Esophagus muscularis mucosa (tissue), 4 donors: ENCODE measurements around the gene KRTAP9-3. TPM values are rescaled to one million over a fixed set of nuclear protein-coding genes. Genes with fewer than 3 reads are reported as not detected.

ENCODE experiments used
- DNase-seq: peaks from one replicate; pipeline ENCODE4 v3.0.0-alpha.2; 2017; ENCODE audit errors: extremely low spot score
- H3K27ac ChIP-seq, 4 donors: fragments of 200-600 bp; sonication (generic); replicated peaks in 1 of 4; 1 replicate in 3 of 4; 2 replicates in 1 of 4; pipeline ENCODE4 v1.5.1; 2016 to 2019; ENCODE audit warnings: mild to moderate bottlenecking in 1 of 4
- H3K27me3 ChIP-seq, 4 donors: fragments of 200-600 bp; sonication (generic); one replicate each; pipeline versions ENCODE4 v1.5.1 to v1.6.0; 2016 to 2019
- H3K36me3 ChIP-seq, 4 donors: fragments of 200-600 bp; sonication (generic); one replicate each; pipeline ENCODE4 v1.5.1; 2016 to 2019
- H3K4me1 ChIP-seq, 4 donors: fragments of 200-600 bp; sonication (generic); one replicate each; pipeline ENCODE4 v1.5.1; 2016 to 2019
- H3K4me3 ChIP-seq, 4 donors: fragments of 200-600 bp; sonication (generic); 1 replicate in 2 of 4; 2 replicates in 2 of 4; pipeline ENCODE4 v1.5.1; 2016 to 2019; ENCODE audit warnings: mild to moderate bottlenecking in 4 of 4, moderate library complexity in 1 of 4
- H3K9me3 ChIP-seq, 4 donors: fragments of 200-600 bp; sonication (generic); 1 replicate in 3 of 4; 2 replicates in 1 of 4; pipeline ENCODE4 v1.5.1; 2016 to 2019
- EP300 ChIP-seq: sonication (generic); formaldehyde crosslinking; IDR thresholded peaks from one replicate; pipeline ENCODE4 v1.6.1; 2017; ENCODE audit warnings: antibody characterized with exemption
- POLR2A ChIP-seq: fragments of 450-650 bp; IDR thresholded peaks from one replicate; pipeline ENCODE4 v1.6.1; 2017; ENCODE audit warnings: antibody characterized with exemption, moderate library complexity, mild to moderate bottlenecking, low read depth
- POLR2AphosphoS5 ChIP-seq, 2 donors: sonication (generic); formaldehyde crosslinking; IDR thresholded peaks; one replicate each; pipeline ENCODE4 v1.6.1; 2017; ENCODE audit warnings: antibody characterized with exemption in 2 of 2
- WGBS: methylation state at CpG from one replicate; pipeline ENCODE4 v1.1.5; 2018; 5-methylcytosine and 5-hydroxymethylcytosine counted together
- intact Hi-C: fragments of 100-400 bp; cut with DNase I; formaldehyde crosslinking; loops from one replicate; pipeline ENCODE4 v1.15.1; 2023
- total RNA-seq, 4 donors: library from RNA; depleted of rRNA; stranded (reverse); fragments of >200 nt; gene quantifications; one replicate each; pipeline versions ENCODE4 v1.1.0 to v1.2.1, GENCODE V29; 2016
- TF ChIP-seq, protein P1 (sequence below), 3 experiments: fragments of 200-600 bp in 2 of 3; fragments of 450-650 bp in 1 of 3; sonication (generic) in 2 of 3; IDR thresholded peaks; one replicate each; pipeline ENCODE4 v1.5.1; 2017 to 2019; ENCODE audit warnings: antibody characterized with exemption in 3 of 3, mild to moderate bottlenecking in 2 of 3, moderate library complexity in 1 of 3

The KRTAP9-3 gene
- total RNA-seq, 4 donors from 2014 or later: not detected

DNA sequence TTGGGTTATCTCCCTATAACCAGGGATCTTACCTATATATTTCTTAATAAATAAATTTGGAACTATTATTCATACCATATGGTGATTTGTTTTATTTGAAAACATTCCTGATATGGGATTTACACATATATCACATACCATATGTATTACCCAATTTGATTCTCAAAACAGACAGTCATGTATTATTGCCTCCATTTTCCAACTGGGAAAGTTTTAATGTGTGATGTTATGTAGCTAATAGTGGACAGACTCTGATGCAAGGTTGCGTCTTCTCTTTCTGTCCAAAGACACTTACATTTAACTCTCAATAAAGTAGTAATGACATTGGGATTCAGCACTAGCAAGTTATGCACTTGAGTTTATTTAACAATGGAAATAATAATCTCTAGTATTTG, 24.0 kb downstream of the KRTAP9-3 start:
- no peaks in the 10 kb centered on the region for H3K4me1 ChIP-seq
- no peak overlapping the region for H3K27ac ChIP-seq
- intact Hi-C loops: no loop called here
- no peak overlapping the region for H3K4me3 ChIP-seq
- 96% methylated on average over 1 of the region's 1 CpG for WGBS
- H3K27me3 ChIP-seq: peaks cover 0 to 6% (median 0%) of the 10 kb centered on the region in 4 donors
- no peak for DNase-seq
- no peaks in the 10 kb centered on the region for H3K36me3 ChIP-seq
- no peaks in the 10 kb centered on the region for H3K9me3 ChIP-seq
- no peak for TF ChIP-seq POLR2AphosphoS5 (IDR thresholded peaks at IDR 0.05)
- TF ChIP-seq, protein P1, sequence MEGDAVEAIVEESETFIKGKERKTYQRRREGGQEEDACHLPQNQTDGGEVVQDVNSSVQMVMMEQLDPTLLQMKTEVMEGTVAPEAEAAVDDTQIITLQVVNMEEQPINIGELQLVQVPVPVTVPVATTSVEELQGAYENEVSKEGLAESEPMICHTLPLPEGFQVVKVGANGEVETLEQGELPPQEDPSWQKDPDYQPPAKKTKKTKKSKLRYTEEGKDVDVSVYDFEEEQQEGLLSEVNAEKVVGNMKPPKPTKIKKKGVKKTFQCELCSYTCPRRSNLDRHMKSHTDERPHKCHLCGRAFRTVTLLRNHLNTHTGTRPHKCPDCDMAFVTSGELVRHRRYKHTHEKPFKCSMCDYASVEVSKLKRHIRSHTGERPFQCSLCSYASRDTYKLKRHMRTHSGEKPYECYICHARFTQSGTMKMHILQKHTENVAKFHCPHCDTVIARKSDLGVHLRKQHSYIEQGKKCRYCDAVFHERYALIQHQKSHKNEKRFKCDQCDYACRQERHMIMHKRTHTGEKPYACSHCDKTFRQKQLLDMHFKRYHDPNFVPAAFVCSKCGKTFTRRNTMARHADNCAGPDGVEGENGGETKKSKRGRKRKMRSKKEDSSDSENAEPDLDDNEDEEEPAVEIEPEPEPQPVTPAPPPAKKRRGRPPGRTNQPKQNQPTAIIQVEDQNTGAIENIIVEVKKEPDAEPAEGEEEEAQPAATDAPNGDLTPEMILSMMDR (IDR thresholded peaks at IDR 0.05): no peak
- TF ChIP-seq POLR2A: no peak
- TF ChIP-seq EP300: no peak

- Histone ChIP-seq H3K36me3 (no peaks in the 10 kb centered on the region), H3K27ac (no peak overlapping the region), H3K9me3 (no peaks in the 10 kb centered on the region), H3K27me3 (peaks cover 0 to 6% (median 0%) of the 10 kb centered on the region in 4 donors), H3K4me1 (no peaks in the 10 kb centered on the region), H3K4me3 (no peak overlapping the region)
- TF ChIP-seq POLR2A (no peak), POLR2AphosphoS5 (IDR thresholded peaks at IDR 0.05) (no peak), EP300 (no peak)
- TF ChIP-seq, protein P1 (IDR thresholded peaks at IDR 0.05): no peak
- intact Hi-C loops: no loop called here
- DNase-seq: no peak
Measured at GRCh38 chr17:41258406-41258805, 26.2 kb downstream of the KRTAP9-3 start.

DNA sequence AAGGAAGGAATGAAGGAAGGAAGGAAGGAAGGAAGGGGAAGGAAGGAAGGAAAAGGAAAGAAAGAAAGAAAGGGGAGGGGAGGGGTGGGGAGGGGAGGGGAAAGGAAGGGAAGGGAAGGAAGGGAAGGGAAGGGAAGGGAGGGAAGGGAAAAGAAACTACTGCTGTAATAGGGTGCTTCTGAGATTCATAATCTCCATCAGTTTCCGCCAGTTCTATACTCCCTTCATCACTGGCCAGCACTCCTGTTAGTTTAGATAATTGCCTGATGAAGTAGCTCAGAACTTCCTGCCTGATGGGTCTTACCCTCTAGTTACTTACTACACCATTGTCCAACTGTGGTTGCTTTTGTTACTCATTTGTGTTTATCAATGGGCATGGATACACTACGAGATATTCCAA, 31.0 kb downstream of the KRTAP9-3 start:
- no peaks in the 10 kb centered on the region for H3K4me1 ChIP-seq
- no peaks in the 10 kb centered on the region for H3K9me3 ChIP-seq
- TF ChIP-seq POLR2A: no peak
- no peak for TF ChIP-seq POLR2AphosphoS5 (IDR thresholded peaks at IDR 0.05)
- no peak for TF ChIP-seq EP300
- TF ChIP-seq, protein P1 (IDR thresholded peaks at IDR 0.05): no peak
- H3K4me3 ChIP-seq: no peak overlapping the region
- DNase-seq: no peak
- intact Hi-C loops: no loop called here
- 96% methylated on average over 2 of the region's 2 CpGs for WGBS
- H3K36me3 ChIP-seq: no peaks in the 10 kb centered on the region
- H3K27me3 ChIP-seq: peaks cover 0 to 6% (median 0%) of the 10 kb centered on the region in 4 donors
- no peak overlapping the region for H3K27ac ChIP-seq

DNA sequence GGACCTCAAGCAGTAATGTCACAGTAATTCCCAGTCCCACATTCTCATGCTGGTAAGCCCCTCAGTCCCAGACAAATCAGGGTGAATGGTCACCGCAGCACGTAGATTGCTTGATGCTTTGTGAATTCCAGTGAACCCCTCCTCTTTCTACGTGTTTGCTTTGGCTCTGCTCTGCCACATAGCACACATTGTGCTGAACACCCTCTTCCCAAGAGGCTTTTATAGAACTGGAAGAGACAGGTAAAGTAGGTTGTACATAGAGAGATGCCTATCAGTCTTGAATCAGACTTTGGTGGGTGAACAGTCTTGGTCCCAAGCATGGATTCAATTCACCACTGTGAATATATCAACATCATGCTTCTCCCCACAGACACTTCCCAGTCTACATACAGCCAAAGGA, 32.4 kb downstream of the KRTAP9-3 start:
- no peaks in the 10 kb centered on the region for H3K4me1 ChIP-seq
- no peak for DNase-seq
- no peaks in the 10 kb centered on the region for H3K36me3 ChIP-seq
- H3K27ac ChIP-seq: no peak overlapping the region
- intact Hi-C loops: no loop called here
- H3K9me3 ChIP-seq: no peaks in the 10 kb centered on the region
- TF ChIP-seq POLR2AphosphoS5 (IDR thresholded peaks at IDR 0.05): no peak
- TF ChIP-seq, protein P1 (IDR thresholded peaks at IDR 0.05): no peak
- TF ChIP-seq POLR2A: no peak
- TF ChIP-seq EP300: no peak
- WGBS: 100% methylated on average over 3 of the region's 3 CpGs
- H3K27me3 ChIP-seq: peaks cover 0 to 6% (median 0%) of the 10 kb centered on the region in 4 donors
- no peak overlapping the region for H3K4me3 ChIP-seq

DNA sequence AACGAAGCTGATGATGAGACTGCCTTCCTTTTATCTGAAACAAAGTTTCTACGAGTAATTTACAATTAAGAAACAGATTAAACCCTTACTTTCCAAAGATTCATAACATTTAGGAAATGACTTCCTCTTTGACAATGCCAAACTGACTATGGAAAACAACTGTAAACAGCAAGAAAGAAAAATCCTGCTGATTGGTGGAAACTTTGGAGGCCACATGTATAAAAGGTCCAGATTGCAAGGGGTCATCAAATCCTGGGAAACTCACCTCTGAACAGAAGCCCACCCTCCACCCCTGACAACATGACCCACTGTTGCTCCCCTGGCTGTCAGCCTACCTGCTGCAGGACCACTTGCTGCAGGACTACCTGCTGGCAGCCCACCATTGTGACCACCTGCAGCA, 32.8 kb downstream of the KRTAP9-3 start, which contains the start of gene KRTAP9-6:
Gene KRTAP9-6, plus strand, starts transcription at position 301 of the 400 bp plus-strand sequence. Its CDS starts 0 bp downstream, at position 301.
- intact Hi-C loops: no loop called here
- no peak for DNase-seq
- 33% methylated on average over 2 of the region's 2 CpGs for WGBS
- Histone ChIP-seq H3K27me3 (peaks cover 0 to 6% (median 0%) of the 10 kb centered on the region in 4 donors), H3K36me3 (no peaks in the 10 kb centered on the region), H3K27ac (no peak within 1 kb of the TSS), H3K4me3 (no peak within 1 kb of the TSS), H3K4me1 (no peaks in the 10 kb centered on the region), H3K9me3 (no peaks in the 10 kb centered on the region)
- TF ChIP-seq POLR2A (no peak), POLR2AphosphoS5 (IDR thresholded peaks at IDR 0.05) (no peak), EP300 (no peak)
- TF ChIP-seq, protein P1 (IDR thresholded peaks at IDR 0.05): no peak
